H1 (cell line): Measurements from ENCODE around the gene SMYD3. TPM values are rescaled to one million over a fixed set of nuclear protein-coding genes. Genes with fewer than 3 reads are reported as not detected.

Source experiments
- CTCF ChIA-PET: fragments of 300-600 bp; sonication (Branson Sonifier 250); formaldehyde crosslinking; loops from one replicate; lab custom pipeline; 2021; ENCODE audit not compliant: partially characterized antibody; lab: Charles Lee
- POLR2A ChIA-PET: fragments of 300-600 bp; sonication (Branson Sonifier 250); formaldehyde crosslinking; loops from one replicate; lab custom pipeline; 2021; ENCODE audit warnings: inconsistent platforms; ENCODE audit not compliant: partially characterized antibody; lab: Charles Lee
- DNase-seq, 2 experiments: peaks; one replicate each; pipeline versions ENCODE4 v3.0.0 to v3.0.0-alpha.2; 2010 to 2022; ENCODE audit warnings: low spot score in 2 of 2, low read depth in 1 of 2, mixed read lengths in 1 of 2
- FAIRE-seq: peaks from 2 replicates; lab custom pipeline; 2011; peaks lifted over from hg19 to GRCh38; lab: Jason Lieb, UNC
- H2AFZ ChIP-seq: 2 replicates; pipeline ENCODE4 v1.8.1; 2012; ENCODE audit warnings: low read length, inconsistent platforms
- H2AK5ac ChIP-seq: 2 replicates; pipeline ENCODE4 v1.6.1; 2013; ENCODE audit warnings: low read depth, low read length
- H2BK120ac ChIP-seq: replicated peaks from 2 replicates; pipeline ENCODE3; 2013; ENCODE audit warnings: low read depth, low read length, inconsistent platforms
- H2BK12ac ChIP-seq: 2 replicates; pipeline ENCODE4 v1.6.1; 2013; ENCODE audit warnings: low read depth, low read length
- H2BK15ac ChIP-seq: 2 replicates; pipeline ENCODE4 v1.6.1; 2013; ENCODE audit warnings: low read length
- H2BK20ac ChIP-seq: 2 replicates; pipeline ENCODE4 v1.6.1; 2013; ENCODE audit warnings: low read length
- H2BK5ac ChIP-seq: 2 replicates; pipeline ENCODE4 v1.6.1; 2013; ENCODE audit warnings: low read depth, low read length
- H3K14ac ChIP-seq: 2 replicates; pipeline ENCODE4 v1.6.1; 2013; ENCODE audit warnings: inconsistent platforms; ENCODE audit not compliant: insufficient read length
- H3K18ac ChIP-seq: 2 replicates; pipeline ENCODE4 v1.6.1; 2013; ENCODE audit warnings: low read length; ENCODE audit errors: extremely low read depth
- H3K23ac ChIP-seq: 2 replicates; pipeline ENCODE4 v1.6.1; 2013; ENCODE audit warnings: inconsistent platforms; ENCODE audit not compliant: insufficient read length
- H3K23me2 ChIP-seq: 2 replicates; pipeline ENCODE4 v1.6.1; 2013; ENCODE audit warnings: low read depth, low read length
- H3K27ac ChIP-seq: 2 replicates; pipeline ENCODE4 v1.6.1; 2011; ENCODE audit warnings: low read depth, low read length, inconsistent platforms
- H3K27me3 ChIP-seq, 4 experiments: replicated peaks in 1 of 4; 1 replicate in 1 of 4; 2 replicates in 3 of 4; pipeline versions ENCODE4 v1.6.1 to v1.8.1; 2011 to 2013; ENCODE audit warnings: low read length in 3 of 4, mild to moderate bottlenecking in 3 of 4, inconsistent platforms in 2 of 4, mixed read lengths in 2 of 4, moderate library complexity in 1 of 4; ENCODE audit not compliant: control insufficient read depth in 3 of 4, insufficient read depth in 3 of 4; ENCODE audit errors: extremely low read depth in 1 of 4
- H3K36me3 ChIP-seq, 4 experiments: 2 replicates each; pipeline versions ENCODE4 v1.6.1 to v1.8.1; 2011 to 2013; ENCODE audit warnings: mild to moderate bottlenecking in 4 of 4, low read length in 3 of 4, moderate library complexity in 2 of 4, control low read depth in 1 of 4, inconsistent platforms in 1 of 4; ENCODE audit not compliant: insufficient read depth in 4 of 4, control insufficient read depth in 2 of 4
- H3K4ac ChIP-seq: replicated peaks from 2 replicates; pipeline ENCODE3; 2013; ENCODE audit warnings: low read length, low read depth, mixed read lengths, inconsistent platforms; ENCODE audit not compliant: insufficient read length
- H3K4me1 ChIP-seq, 4 experiments: replicated peaks in 1 of 4; 1 replicate in 1 of 4; 2 replicates in 3 of 4; pipeline versions ENCODE4 v1.6.1 to v1.8.1; 2011 to 2013; ENCODE audit warnings: low read length in 3 of 4, inconsistent platforms in 2 of 4, mixed read lengths in 1 of 4; ENCODE audit not compliant: insufficient read depth in 4 of 4, control insufficient read depth in 3 of 4
- H3K4me2 ChIP-seq, 2 experiments: 2 replicates each; pipeline versions ENCODE4 v1.6.1 to v1.8.1; 2011 to 2013; ENCODE audit warnings: low read depth in 2 of 2, low read length in 2 of 2, control low read depth in 1 of 2, inconsistent platforms in 1 of 2, mild to moderate bottlenecking in 1 of 2; ENCODE audit not compliant: insufficient read depth in 1 of 2
- H3K4me3 ChIP-seq, 4 experiments: fragments of 200-600, 300-600 bp in 1 of 4; sonication (generic), shearing (Covaris generic), sonication (Bioruptor Twin) in 1 of 4; 2 replicates each; pipeline versions ENCODE4 v1.5.1 to v1.8.1; 2011 to 2016; ENCODE audit warnings: low read length in 4 of 4, low read depth in 3 of 4, control low read depth in 2 of 4, inconsistent platforms in 2 of 4, mild to moderate bottlenecking in 2 of 4, mixed read lengths in 1 of 4, moderate library complexity in 1 of 4; ENCODE audit not compliant: insufficient read depth in 2 of 4; ENCODE audit errors: extremely low read depth in 1 of 4
- H3K56ac ChIP-seq: replicated peaks from 2 replicates; pipeline ENCODE3; 2013; ENCODE audit warnings: low read depth, mild to moderate bottlenecking, mixed read lengths, low read length, inconsistent platforms; ENCODE audit not compliant: insufficient read length
- H3K79me1 ChIP-seq: 2 replicates; pipeline ENCODE4 v1.6.1; 2013; ENCODE audit warnings: low read depth, low read length, control low read depth
- H3K79me2 ChIP-seq, 2 experiments: 2 replicates each; pipeline versions ENCODE4 v1.6.1 to v1.8.1; 2012 to 2013; ENCODE audit warnings: low read length in 2 of 2, mild to moderate bottlenecking in 2 of 2, inconsistent platforms in 1 of 2; ENCODE audit not compliant: insufficient read depth in 2 of 2, control insufficient read depth in 1 of 2
- H3K9ac ChIP-seq, 4 experiments: replicated peaks in 1 of 4; 1 replicate in 1 of 4; 2 replicates in 3 of 4; pipeline versions ENCODE4 v1.6.1 to v1.8.1; 2011 to 2013; ENCODE audit warnings: low read depth in 3 of 4, low read length in 3 of 4, control low read depth in 2 of 4, mild to moderate bottlenecking in 2 of 4, moderate library complexity in 2 of 4, inconsistent platforms in 1 of 4; ENCODE audit errors: extremely low read depth in 1 of 4
- H3K9me3 ChIP-seq, 2 experiments: 2 replicates each; pipeline versions ENCODE4 v1.6.1 to v1.8.1; 2012 to 2013; ENCODE audit warnings: mild to moderate bottlenecking in 2 of 2, moderate library complexity in 2 of 2, control low read depth in 1 of 2, inconsistent platforms in 1 of 2, low read depth in 1 of 2, low read length in 1 of 2, mixed read lengths in 1 of 2; ENCODE audit not compliant: insufficient read depth in 2 of 2
- H4K20me1 ChIP-seq, 2 experiments: replicated peaks in 1 of 2; 2 replicates each; pipeline versions ENCODE3 to v1.8.1; 2011 to 2013; ENCODE audit warnings: inconsistent platforms in 2 of 2, low read length in 2 of 2, mild to moderate bottlenecking in 1 of 2; ENCODE audit not compliant: insufficient read depth in 2 of 2, control insufficient read depth in 1 of 2
- H4K5ac ChIP-seq: 2 replicates; pipeline ENCODE4 v1.6.1; 2013; ENCODE audit warnings: low read length, low read depth, mixed read lengths, inconsistent platforms; ENCODE audit not compliant: insufficient read length
- H4K8ac ChIP-seq: 2 replicates; pipeline ENCODE4 v1.8.0; 2013; ENCODE audit warnings: mild to moderate bottlenecking, moderate library complexity, low read length, inconsistent platforms; ENCODE audit not compliant: insufficient read depth; ENCODE audit errors: extremely low read depth
- H4K91ac ChIP-seq: replicated peaks from 2 replicates; pipeline ENCODE3; 2013; ENCODE audit warnings: low read length, mixed read lengths, inconsistent platforms; ENCODE audit not compliant: insufficient read length
- BRCA1 ChIP-seq: IDR thresholded peaks from 2 replicates; pipeline ENCODE4 v1.6.1; 2012; ENCODE audit warnings: low read depth, low read length, improper control_type of control experiment
- FOSL1 ChIP-seq: IDR thresholded peaks from 2 replicates; pipeline ENCODE4 v1.6.1; 2011; ENCODE audit warnings: mild to moderate bottlenecking, low read depth, low read length, moderate library complexity; ENCODE audit not compliant: insufficient read depth
- GABPA ChIP-seq: IDR thresholded peaks from 2 replicates; pipeline ENCODE4 v1.6.1; 2011; ENCODE audit warnings: mild to moderate bottlenecking, low read length, moderate library complexity, borderline replicate concordance; ENCODE audit not compliant: insufficient read depth
- PHF8 ChIP-seq: fragments of 200-600 bp; sonication (generic); conservative IDR thresholded peaks from 2 replicates; pipeline ENCODE4 v1.7.1; 2012; ENCODE audit warnings: low read depth, mild to moderate bottlenecking, inconsistent platforms, low read length, moderate library complexity
- POLR2AphosphoS5 ChIP-seq: IDR thresholded peaks from 2 replicates; pipeline ENCODE4 v1.6.1; 2011; ENCODE audit warnings: low read depth, low read length
- SRF ChIP-seq: IDR thresholded peaks from 2 replicates; pipeline ENCODE4 v1.6.1; 2011; ENCODE audit warnings: mild to moderate bottlenecking, low read depth, low read length, moderate library complexity
- WGBS, 2 experiments: shearing (Covaris generic) in 1 of 2; methylation state at CpG; one replicate each; pipeline versions ENCODE4 v1.1.6 to v1.1.7; 2013 to 2015; ENCODE audit warnings: low lambda C conversion rate in 2 of 2, mixed read lengths in 2 of 2, inconsistent platforms in 1 of 2, low coverage in 1 of 2, missing lambda C conversion rate in 1 of 2; ENCODE audit not compliant: insufficient replicate concordance in 2 of 2, insufficient coverage in 1 of 2, insufficient read length in 1 of 2; ENCODE audit errors: extremely low coverage in 1 of 2, missing lambda C conversion rate in 1 of 2; 5-methylcytosine and 5-hydroxymethylcytosine counted together
- polyA plus RNA-seq, 7 experiments: library from polyadenylated mRNA; depleted of rRNA in 3 of 7; stranded (reverse) in 5 of 7; unstranded in 2 of 7; fragments of >200 nt in 5 of 7; fragments of 200-250 nt in 2 of 7; gene quantifications; 1 replicate in 5 of 7; 2 replicates in 1 of 7; 4 replicates in 1 of 7; pipeline versions ENCODE4 v1.2.1 to v1.2.3, GENCODE V29; 2011 to 2013; ENCODE audit warnings: missing spikeins in 2 of 7, mixed read lengths in 2 of 7
- total RNA-seq: library from RNA; stranded (reverse); fragmentation: NEBNext Ultra II Directional; extraction: Animal tissue kit (Norgen Biotek cat#: 25700); gene quantifications from 2 replicates; pipeline ENCODE4 v1.2.1, GENCODE V29; 2021

Gene SMYD3
- total and polyA plus RNA-seq, 2 of the 8 experiments (the other 6 are each of a cell fraction or from before 2014, with no cell fraction given): 17.3 to 25.4 TPM

GRCh38 chr1:246425895-246426294 is 81.2 kb downstream of the SMYD3 start:
- H4K20me1 ChIP-seq: no peaks in the 10 kb centered on the region
- H3K27ac ChIP-seq: no peak overlapping the region
- H2BK5ac ChIP-seq: no peak overlapping the region
- no peak overlapping the region for H2BK20ac ChIP-seq
- FAIRE-seq: no peak
- H4K5ac ChIP-seq: no peak overlapping the region
- H3K9ac ChIP-seq: no peak overlapping the region
- H2AFZ ChIP-seq: no peak overlapping the region
- WGBS, 2 experiments: 78% methylated on average over 3 of the region's 3 CpGs; no CpG with 5 or more reads in 1 of the 2 experiments
- no peaks in the 10 kb centered on the region for H3K23me2 ChIP-seq
- H2AK5ac ChIP-seq: no peak overlapping the region
- H4K8ac ChIP-seq: no peak overlapping the region
- no peak overlapping the region for H2BK15ac ChIP-seq
- H3K79me2 ChIP-seq: no peaks in the 10 kb centered on the region; a peak in 1 of 4 replicates
- H3K4me3 ChIP-seq: no peak overlapping the region
- no peak overlapping the region for H4K91ac ChIP-seq
- no peak for DNase-seq
- POLR2A ChIA-PET: interaction anchor here (0.6 kb wide), 1 partner anchor 10 kb away, joined by 3 read pairs; no protein-coding TSS in a partner anchor
- no peak overlapping the region for H3K4me2 ChIP-seq
- no peak overlapping the region for H3K56ac ChIP-seq
- H2BK120ac ChIP-seq: no peak overlapping the region
- H3K18ac ChIP-seq: no peak overlapping the region
- H3K4ac ChIP-seq: no peak overlapping the region
- CTCF ChIA-PET: interaction anchor here (0.6 kb wide), 1 partner anchor 10 kb away, joined by 4 read pairs; no protein-coding TSS in a partner anchor
- H3K23ac ChIP-seq: no peak overlapping the region
- H3K36me3 ChIP-seq: no peaks in the 10 kb centered on the region
- no peaks in the 10 kb centered on the region for H3K27me3 ChIP-seq
- no peaks in the 10 kb centered on the region for H3K79me1 ChIP-seq
- H3K4me1 ChIP-seq: peaks cover 4 to 10% (median 5%) of the 10 kb centered on the region in 4 experiments; a peak in 5 of 7 replicates
- no peaks in the 10 kb centered on the region for H3K9me3 ChIP-seq
- H3K14ac ChIP-seq: no peak overlapping the region
- no peak overlapping the region for H2BK12ac ChIP-seq
- TF ChIP-seq PHF8 (no peak), SRF (no peak), POLR2AphosphoS5 (no peak), FOSL1 (no peak), BRCA1 (no peak), GABPA (no peak)
